B cell (primary cell): Measurements from ENCODE around the gene PHF21A. TPM values are rescaled to one million over a fixed set of nuclear protein-coding genes. Genes with fewer than 3 reads are reported as not detected.

Source experiments
- ATAC-seq: fragments of 200-7000 bp; cut with Tn5 transposase; one replicate; pipeline ENCODE4 v1.10.0; 2021; ENCODE audit warnings: low read depth, mild to moderate bottlenecking, moderate number of reproducible peaks, moderate library complexity
- CTCF ChIA-PET: fragments of 350-600 bp; sonication (Branson Sonifier 250); formaldehyde crosslinking; loops from one replicate; lab custom pipeline; 2021; ENCODE audit warnings: antibody characterized with exemption, inconsistent platforms; lab: Charles Lee
- POLR2A ChIA-PET: fragments of 350-600 bp; sonication (Branson Sonifier 250); formaldehyde crosslinking; loops from one replicate; lab custom pipeline; 2021; ENCODE audit warnings: antibody characterized with exemption; lab: Charles Lee
- DNase-seq: peaks from one replicate; pipeline ENCODE4 v3.0.0; 2013
- H2AFZ ChIP-seq: 2 replicates; pipeline ENCODE4 v1.6.1; 2012; ENCODE audit warnings: mild to moderate bottlenecking, low read depth, low read length; ENCODE audit not compliant: insufficient read depth, poor library complexity, severe bottlenecking
- H3K27ac ChIP-seq, 2 donors: 1 replicate in 1 of 2; 2 replicates in 1 of 2; pipeline ENCODE4 v1.5.1; 2012 to 2013; ENCODE audit warnings: low read length in 2 of 2, mild to moderate bottlenecking in 2 of 2, moderate library complexity in 1 of 2
- H3K27me3 ChIP-seq, 4 experiments: fragments of 200-600 bp in 1 of 4; sonication (generic) in 1 of 4; replicated peaks in 1 of 4; 1 replicate in 2 of 4; 2 replicates in 2 of 4; pipeline versions ENCODE4 v1.6.1 to v1.7.0; 2013 to 2016; ENCODE audit warnings: low read length in 3 of 4, mild to moderate bottlenecking in 2 of 4, mixed read lengths in 1 of 4, moderate library complexity in 1 of 4; ENCODE audit not compliant: insufficient read depth in 4 of 4, control insufficient read depth in 3 of 4; ENCODE audit errors: control extremely low read depth in 1 of 4
- H3K36me3 ChIP-seq, 2 experiments: replicated peaks in 1 of 2; 1 replicate in 1 of 2; 2 replicates in 1 of 2; pipeline versions ENCODE4 v1.6.1 to v1.7.1; 2013; ENCODE audit warnings: low read length in 1 of 2; ENCODE audit not compliant: insufficient read depth in 2 of 2, control insufficient read depth in 1 of 2; ENCODE audit errors: control extremely low read depth in 1 of 2, extremely low read depth in 1 of 2
- H3K4me1 ChIP-seq, 2 donors: fragments of 200-600 bp in 1 of 2; sonication (generic) in 1 of 2; 1 replicate in 1 of 2; 2 replicates in 1 of 2; pipeline versions ENCODE4 v1.5.1 to v1.6.1; 2013 to 2017; ENCODE audit warnings: low read length in 2 of 2; ENCODE audit not compliant: control insufficient read depth in 2 of 2, insufficient read depth in 2 of 2
- H3K4me2 ChIP-seq: replicated peaks from 2 replicates; pipeline ENCODE3; 2012; ENCODE audit warnings: mild to moderate bottlenecking, low read depth, low read length; ENCODE audit not compliant: poor library complexity, severe bottlenecking
- H3K4me3 ChIP-seq, 5 experiments: fragments of 200-600 bp in 1 of 5; sonication (generic) in 1 of 5; 1 replicate in 3 of 5; 2 replicates in 2 of 5; pipeline versions ENCODE4 v1.5.1 to v1.7.0; 2011 to 2016; ENCODE audit warnings: low read length in 4 of 5, mild to moderate bottlenecking in 4 of 5, low read depth in 2 of 5, control low read depth in 1 of 5, moderate library complexity in 1 of 5; ENCODE audit not compliant: insufficient read depth in 1 of 5; ENCODE audit errors: control extremely low read depth in 1 of 5, extremely low read depth in 1 of 5
- H3K79me2 ChIP-seq: fragments of 200-600 bp; sonication (generic); one replicate; pipeline ENCODE4 v1.6.0; 2016; ENCODE audit warnings: low read length; ENCODE audit not compliant: control insufficient read depth, insufficient read depth
- H3K9ac ChIP-seq: fragments of 200-600 bp; sonication (generic); 2 replicates; pipeline ENCODE4 v1.6.1; 2017; ENCODE audit warnings: mild to moderate bottlenecking, low read length, moderate library complexity
- H3K9me3 ChIP-seq, 3 donors: one replicate each; pipeline versions ENCODE4 v1.6.1 to v1.7.1; 2013; ENCODE audit warnings: low read length in 2 of 3; ENCODE audit not compliant: control insufficient read depth in 2 of 3, insufficient read depth in 1 of 3; ENCODE audit errors: control extremely low read depth in 1 of 3
- H4K20me1 ChIP-seq: 2 replicates; pipeline ENCODE4 v1.6.0; 2012; ENCODE audit warnings: mild to moderate bottlenecking, low read length; ENCODE audit not compliant: insufficient read depth, control insufficient read depth, poor library complexity, severe bottlenecking
- H3K27ac Mint-ChIP-seq: one replicate; pipeline ENCODE4 v1.8.0; 2021; ENCODE audit warnings: mixed read lengths
- H3K27me3 Mint-ChIP-seq: one replicate; pipeline ENCODE4 v1.8.0; 2021; ENCODE audit warnings: mixed read lengths
- H3K4me1 Mint-ChIP-seq: one replicate; pipeline ENCODE4 v1.8.0; 2021; ENCODE audit warnings: mixed read lengths
- H3K4me3 Mint-ChIP-seq: one replicate; pipeline ENCODE4 v1.8.0; 2021; ENCODE audit warnings: mixed read lengths
- H3K9me3 Mint-ChIP-seq: one replicate; pipeline ENCODE4 v1.8.0; 2022; ENCODE audit warnings: mixed read lengths; ENCODE audit not compliant: insufficient read depth
- CTCF ChIP-seq: fragments of 200-600 bp; IDR thresholded peaks from one replicate; pipeline ENCODE4 v1.8.0; 2022; ENCODE audit warnings: antibody characterized with exemption, mild to moderate bottlenecking
- EZH2 ChIP-seq: IDR thresholded peaks from 2 replicates; pipeline ENCODE4 v1.6.1; 2012; ENCODE audit warnings: borderline replicate concordance, low read depth, mild to moderate bottlenecking, moderate library complexity, low read length; ENCODE audit not compliant: insufficient read depth, poor library complexity, severe bottlenecking
- WGBS: methylation state at CpG from one replicate; pipeline ENCODE4 v1.1.5; 2013; ENCODE audit warnings: missing lambda C conversion rate; ENCODE audit not compliant: insufficient coverage; 5-methylcytosine and 5-hydroxymethylcytosine counted together
- intact Hi-C: fragments of 100-400 bp; cut with micrococcal nuclease; formaldehyde crosslinking; loops from one replicate; pipeline ENCODE4 v1.10.0; 2022
- polyA plus RNA-seq: library from polyadenylated mRNA; depleted of rRNA; stranded (reverse); fragments of >200 nt; gene quantifications from 2 replicates; pipeline ENCODE4 v1.2.3, GENCODE V29; 2012
- total RNA-seq, 2 donors: library from RNA; stranded (reverse); fragments of 120-200 nt in 1 of 2; gene quantifications; 1 replicate in 1 of 2; 2 replicates in 1 of 2; pipeline versions ENCODE4 v1.2.3 to v1.2.4, GENCODE V29; 2013 to 2022

PHF21A gene
- total and polyA plus RNA-seq, 2 donors (not counting 1 experiment from before 2014, with no cell fraction given) = 41.9 to 103 TPM

GRCh38 chr11:45899448-45900174 lies 221.6 kb downstream of the PHF21A start:
- DNase-seq (peak; percentile 89), ATAC-seq (peak; percentile 82)
- POLR2A ChIA-PET = interaction anchor here (0.6 to 1.2 kb wide), 2 partner anchors 31 to 957 kb away, joined by 3 to 4 read pairs; no protein-coding TSS in a partner anchor
- Histone ChIP-seq H3K36me3 (no peaks in the 10 kb centered on the region), H2AFZ (peak overlapping the region; percentile 73), H3K79me2 (no peaks in the 10 kb centered on the region), H3K27me3 (peaks cover 0 to 43% (median 21%) of the 10 kb centered on the region in 4 experiments), H3K4me3 (peak overlapping the region in 4 of 5 experiments; percentile 37 to 59 (median 50)), H4K20me1 (no peaks in the 10 kb centered on the region), H3K27ac (peak overlapping the region in 1 of 2 donors; percentile 43), H3K9ac (peak overlapping the region; percentile 66), H3K4me1 (peaks cover 12 to 17% of the 10 kb centered on the region in 2 donors), H3K4me2 (peak overlapping the region; percentile 93), H3K9me3 (peaks cover 0 to 12% (median 0%) of the 10 kb centered on the region in 3 donors)
- CTCF ChIA-PET = interaction anchor here (1.2 to 3.3 kb wide), 4 partner anchors 56 to 107 kb away, joined by 3 to 12 read pairs (median 4); no protein-coding TSS in a partner anchor
- WGBS = 2% methylated on average over 53 of the region's 62 CpGs
- Mint-ChIP-seq H3K27me3 (peaks cover 23% of the 10 kb centered on the region), H3K4me1 (peaks cover 12% of the 10 kb centered on the region), H3K4me3 (peak overlapping the region; percentile 81), H3K9me3 (no peaks in the 10 kb centered on the region), H3K27ac (peak overlapping the region; percentile 37)
- intact Hi-C loops = loop anchor here (1.0 kb wide), 4 partner anchors 14 to 52 kb away; partner anchors contain the start of genes CRY2 and MAPK8IP1
- TF ChIP-seq CTCF (no peak), EZH2 (no peak)
